ENCODE results near the gene SMU1.

DNA sequence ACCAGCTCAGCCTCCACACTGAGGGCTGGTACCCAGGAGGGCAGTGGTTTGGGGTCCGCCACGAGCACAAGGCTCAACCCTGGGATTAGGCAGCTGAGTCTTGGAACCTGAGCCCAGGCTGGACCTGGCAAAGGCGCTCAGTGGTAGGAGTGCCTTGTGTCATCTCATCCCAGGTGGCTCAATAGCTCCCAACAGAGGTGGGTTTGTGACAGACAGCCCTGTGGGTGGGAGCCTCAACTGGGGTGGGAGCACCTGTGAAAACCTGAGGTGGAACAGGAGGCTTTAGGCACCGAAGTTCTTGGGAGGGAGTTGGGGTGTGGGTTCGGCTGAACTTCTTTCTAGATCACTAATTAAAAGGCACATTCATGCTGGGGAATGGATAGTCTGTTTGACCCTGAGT is 35.2 kb upstream of the SMU1 start:
- TF ChIP-seq, protein P1, sequence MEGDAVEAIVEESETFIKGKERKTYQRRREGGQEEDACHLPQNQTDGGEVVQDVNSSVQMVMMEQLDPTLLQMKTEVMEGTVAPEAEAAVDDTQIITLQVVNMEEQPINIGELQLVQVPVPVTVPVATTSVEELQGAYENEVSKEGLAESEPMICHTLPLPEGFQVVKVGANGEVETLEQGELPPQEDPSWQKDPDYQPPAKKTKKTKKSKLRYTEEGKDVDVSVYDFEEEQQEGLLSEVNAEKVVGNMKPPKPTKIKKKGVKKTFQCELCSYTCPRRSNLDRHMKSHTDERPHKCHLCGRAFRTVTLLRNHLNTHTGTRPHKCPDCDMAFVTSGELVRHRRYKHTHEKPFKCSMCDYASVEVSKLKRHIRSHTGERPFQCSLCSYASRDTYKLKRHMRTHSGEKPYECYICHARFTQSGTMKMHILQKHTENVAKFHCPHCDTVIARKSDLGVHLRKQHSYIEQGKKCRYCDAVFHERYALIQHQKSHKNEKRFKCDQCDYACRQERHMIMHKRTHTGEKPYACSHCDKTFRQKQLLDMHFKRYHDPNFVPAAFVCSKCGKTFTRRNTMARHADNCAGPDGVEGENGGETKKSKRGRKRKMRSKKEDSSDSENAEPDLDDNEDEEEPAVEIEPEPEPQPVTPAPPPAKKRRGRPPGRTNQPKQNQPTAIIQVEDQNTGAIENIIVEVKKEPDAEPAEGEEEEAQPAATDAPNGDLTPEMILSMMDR (IDR thresholded peaks at IDR 0.05), result no peak
- no peak for TF ChIP-seq EP300 (IDR thresholded peaks at IDR 0.05)
- TF ChIP-seq POLR2A (IDR thresholded peaks at IDR 0.05), result no peak
- no peak for TF ChIP-seq POLR2AphosphoS5 (IDR thresholded peaks at IDR 0.05)

All from upper lobe of left lung (tissue), 4 donors.